Activated CD4-positive, alpha-beta T cell treated with anti-CD3 and anti-CD28 coated beads, Interleukin-2, amount 50 U/mL, for 24 hours (primary cell): Measurements from ENCODE around the gene ZNF526.
"Not testable (repeated sequence)": the region's sequence is repeated elsewhere in the genome, so short reads cannot be mapped to it uniquely, and the experiment has no call there.

Experiments used
- DNase-seq, 2 donors: peaks; one replicate each; pipeline ENCODE4 v3.0.0-alpha.2; 2020; ENCODE audit warnings: low read depth in 1 of 2, low spot score in 1 of 2

Gene ZNF526

DNA sequence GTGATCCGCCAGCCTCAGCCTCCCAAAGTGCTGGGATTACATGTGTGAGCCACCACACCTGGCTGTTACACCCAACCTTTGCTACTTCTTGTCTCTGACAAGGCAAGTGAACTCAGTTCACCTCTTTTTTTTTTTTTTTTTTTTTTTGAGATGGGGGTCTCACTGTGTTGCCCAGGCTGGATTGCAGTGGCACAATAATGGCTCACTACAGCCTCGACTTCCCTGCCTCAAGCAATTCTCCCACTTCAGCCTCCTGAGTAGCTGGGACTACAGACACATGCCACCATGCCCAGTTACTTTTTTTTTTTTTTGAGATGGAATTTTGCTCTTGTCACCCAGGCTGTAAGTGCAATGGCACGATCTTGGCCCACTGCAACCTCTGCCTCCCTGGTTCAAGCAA is 37.7 kb downstream of the ZNF526 start:
- not testable (repeated sequence) for DNase-seq

DNA sequence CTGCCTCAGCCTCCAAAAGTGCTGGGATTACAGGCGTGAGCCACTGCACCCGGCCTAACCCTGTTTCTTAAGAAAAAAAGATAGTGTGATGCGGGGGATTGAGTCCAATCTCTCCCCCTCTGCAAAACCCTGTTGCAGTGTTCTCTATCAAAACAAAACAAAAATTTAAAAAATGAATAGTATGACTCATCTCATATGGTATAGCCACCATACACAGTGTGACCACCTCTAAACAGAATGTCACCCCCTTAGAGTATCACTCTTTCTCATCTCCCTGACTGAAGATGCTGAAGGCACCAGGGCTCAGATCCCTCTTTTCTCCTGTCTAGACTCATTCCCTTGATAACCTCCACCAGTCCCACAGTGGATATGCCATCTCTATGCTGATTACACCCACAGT is 41.7 kb downstream of the ZNF526 start:
- DNase-seq = no peak

DNA sequence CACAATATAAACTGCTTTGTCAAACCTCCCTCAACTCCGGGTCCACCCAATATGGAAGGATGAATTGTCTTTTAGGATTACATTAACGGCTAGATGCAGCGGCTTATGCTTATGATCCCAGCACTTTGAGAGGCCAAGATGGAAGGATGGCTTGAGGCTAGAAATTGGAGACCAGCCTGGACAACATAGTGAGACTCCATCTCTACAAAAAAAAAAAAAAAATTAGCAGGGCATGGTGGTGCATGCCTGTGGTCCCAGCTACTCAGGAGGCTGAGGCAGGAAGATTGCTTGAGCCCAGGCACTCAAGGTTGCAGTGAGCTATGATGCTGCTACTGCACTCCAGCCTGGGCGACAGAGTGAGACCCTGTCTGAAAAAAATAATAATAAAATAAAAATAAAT is 46.0 kb downstream of the ZNF526 start:
- DNase-seq = not testable (repeated sequence)

DNA sequence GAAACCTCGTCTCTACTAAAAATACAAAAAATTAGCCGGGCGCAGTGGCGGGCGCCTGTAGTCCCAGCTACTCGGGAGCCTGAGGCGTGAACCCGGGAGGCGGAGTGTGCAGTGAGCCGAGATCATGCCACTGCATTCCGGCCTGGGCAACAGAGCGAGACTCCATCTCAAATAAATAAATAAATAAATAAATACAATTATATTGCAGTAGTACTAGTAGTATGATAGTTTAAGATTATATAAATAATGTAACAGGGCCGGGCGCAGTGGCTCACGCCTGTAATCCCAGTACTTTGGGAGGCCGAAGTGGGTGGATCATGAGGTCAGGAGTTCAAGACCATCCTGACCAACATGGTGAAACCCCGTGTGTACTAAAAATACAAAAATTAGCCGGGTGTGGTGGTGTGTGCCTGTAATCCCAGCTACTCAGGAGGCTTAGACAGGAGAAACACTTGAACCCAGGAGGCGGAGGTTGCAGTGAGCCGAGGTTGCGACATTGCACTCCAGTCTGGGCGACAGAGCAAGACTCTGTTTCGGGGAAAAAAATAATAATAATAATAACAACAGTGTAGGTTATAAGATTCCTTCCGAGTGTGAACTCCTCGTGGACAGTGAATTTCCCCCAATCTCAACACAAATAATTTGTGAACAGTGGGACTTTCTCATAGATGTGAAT is 47.0 kb downstream of the ZNF526 start:
- not testable (repeated sequence) for DNase-seq

DNA sequence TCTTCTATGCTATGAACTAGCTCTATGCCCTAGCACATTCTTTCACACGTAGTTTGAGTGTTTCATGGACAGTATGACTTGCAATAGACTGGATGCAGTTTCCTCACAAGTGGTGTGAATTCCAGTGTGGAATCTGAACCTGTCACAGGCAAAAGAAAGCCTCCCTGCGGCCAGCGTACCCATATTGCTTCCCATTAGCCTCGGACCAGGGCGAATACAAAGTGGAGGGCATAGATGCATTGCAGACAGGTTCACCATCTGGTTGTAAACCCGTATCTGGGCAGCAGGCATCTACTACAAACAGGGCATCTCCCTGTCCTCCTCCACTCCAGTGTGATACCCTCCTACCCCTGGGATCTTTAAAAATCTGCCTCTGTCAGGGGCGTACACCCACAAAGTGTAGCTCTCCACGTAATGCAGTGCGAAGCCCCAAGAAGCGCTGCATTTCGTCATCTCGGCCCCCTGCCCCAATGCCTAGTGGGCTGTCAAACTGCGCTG is 47.6 kb downstream of the ZNF526 start:
- no peak for DNase-seq

DNA sequence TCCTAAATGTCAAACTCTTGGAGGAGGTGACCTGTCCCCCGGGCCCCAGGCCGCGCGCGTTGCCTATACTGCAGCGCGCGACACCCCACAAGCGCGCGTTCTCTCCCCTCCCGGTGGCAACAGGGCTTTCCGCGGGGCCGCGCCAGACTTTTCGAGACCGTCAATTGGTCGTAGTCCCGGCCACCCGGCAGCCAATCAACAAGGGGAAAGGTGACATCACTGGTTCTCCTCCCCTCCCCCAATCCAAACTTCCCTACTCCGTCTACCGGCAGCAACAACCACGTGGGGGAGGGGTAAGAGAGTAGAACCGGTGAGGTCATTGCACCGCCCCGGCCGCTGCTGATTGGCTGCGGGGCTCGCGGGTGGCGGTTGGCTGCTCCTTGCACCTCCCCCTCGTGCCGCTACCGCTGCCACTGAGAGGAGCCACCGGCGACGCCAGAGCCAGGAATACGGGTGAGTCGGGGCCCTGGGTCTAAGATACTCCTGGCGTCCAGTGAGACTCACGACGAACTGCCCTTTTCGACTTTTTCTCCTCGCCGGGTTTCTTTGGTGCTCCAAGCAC is 48.1 kb downstream of the ZNF526 start:
- peak in 1 of 2 donors; percentile 100 for DNase-seq

DNA sequence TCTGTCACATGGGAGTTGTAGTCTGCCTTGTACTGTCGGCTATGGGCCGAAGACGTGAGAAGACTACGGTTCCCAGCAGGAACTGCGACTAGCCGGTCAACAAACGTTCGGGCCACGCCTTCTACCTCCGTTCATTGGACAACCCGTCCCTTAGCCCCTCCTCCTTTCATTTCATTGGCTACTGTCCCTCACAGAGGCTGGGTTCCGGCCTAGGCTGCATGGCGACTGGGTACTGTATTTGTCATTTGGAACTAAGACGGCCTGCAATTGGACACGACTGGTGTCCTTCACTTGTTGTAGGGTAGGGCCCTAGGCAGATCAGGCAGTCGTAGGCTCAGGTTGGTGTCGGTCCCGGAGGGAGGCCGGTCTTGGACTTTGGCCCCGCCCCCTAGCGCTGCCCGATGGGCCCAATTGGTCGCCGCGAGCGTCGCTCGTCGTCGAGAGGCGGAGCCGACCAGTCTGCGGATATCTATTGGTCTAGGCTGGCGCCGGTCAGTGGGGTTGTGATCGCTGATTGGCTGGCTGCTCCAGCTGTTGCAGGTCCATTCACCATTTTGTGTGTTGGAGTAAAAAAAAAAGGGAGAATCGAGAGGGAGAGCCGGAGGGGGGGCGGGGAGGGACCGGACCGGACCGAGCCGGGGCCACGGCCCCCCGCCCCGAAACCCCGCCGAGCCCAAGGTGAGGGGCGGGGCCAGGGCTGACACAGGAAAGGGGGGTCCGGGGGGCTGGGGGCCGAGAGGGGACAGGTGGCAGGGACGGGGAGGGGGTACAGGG is 48.8 kb downstream of the ZNF526 start, which contains the start of gene CIC:
Gene CIC (plus strand): TSS at position 549 of the 774 bp plus-strand sequence. CDS start 2,532 bp downstream, outside the sequence.
- DNase-seq = peak; percentile 96 to 99

DNA sequence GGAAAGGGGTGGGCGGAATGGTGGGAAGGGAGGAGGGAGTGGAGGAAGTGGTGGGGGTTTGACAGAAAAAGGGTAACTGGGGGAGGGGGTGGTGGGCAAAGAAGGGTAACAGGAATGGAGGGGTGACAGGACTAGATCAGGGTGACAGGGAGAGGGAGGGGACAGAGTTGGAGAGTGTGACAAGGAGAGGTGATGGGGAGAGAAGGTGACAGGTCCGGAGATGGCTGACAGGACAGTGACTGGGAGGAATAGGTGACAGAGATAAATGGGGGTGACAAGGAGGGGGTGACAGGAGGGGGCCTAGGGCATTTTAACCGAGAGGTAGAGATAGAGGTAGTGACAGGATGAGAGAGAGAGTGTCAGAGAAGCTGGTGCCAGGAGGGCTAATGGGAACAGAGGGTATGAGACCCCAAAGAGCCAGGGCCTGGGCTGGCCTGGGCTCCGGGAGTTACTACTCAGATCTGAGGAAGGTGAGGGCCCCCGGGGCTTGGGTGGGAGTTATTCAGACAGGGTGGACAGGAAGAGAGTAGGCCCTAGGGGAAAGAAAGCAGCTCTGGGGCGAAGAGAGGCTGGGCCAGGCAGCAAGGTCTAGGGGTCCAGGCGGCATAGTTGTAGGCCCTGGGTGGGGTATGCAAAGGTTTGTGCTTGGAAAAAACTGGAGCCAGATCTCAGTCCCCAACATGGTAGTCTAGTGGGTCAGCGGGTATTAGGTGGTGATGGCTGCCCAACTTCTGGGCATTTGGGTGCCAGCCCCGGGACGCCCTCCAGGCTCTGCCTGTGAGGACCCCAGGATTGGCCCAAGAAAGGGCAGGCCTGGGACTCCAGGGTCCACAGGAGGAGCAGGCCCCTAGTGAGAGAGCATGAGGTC is 49.6 kb downstream of the ZNF526 start:
- DNase-seq = no peak

DNA sequence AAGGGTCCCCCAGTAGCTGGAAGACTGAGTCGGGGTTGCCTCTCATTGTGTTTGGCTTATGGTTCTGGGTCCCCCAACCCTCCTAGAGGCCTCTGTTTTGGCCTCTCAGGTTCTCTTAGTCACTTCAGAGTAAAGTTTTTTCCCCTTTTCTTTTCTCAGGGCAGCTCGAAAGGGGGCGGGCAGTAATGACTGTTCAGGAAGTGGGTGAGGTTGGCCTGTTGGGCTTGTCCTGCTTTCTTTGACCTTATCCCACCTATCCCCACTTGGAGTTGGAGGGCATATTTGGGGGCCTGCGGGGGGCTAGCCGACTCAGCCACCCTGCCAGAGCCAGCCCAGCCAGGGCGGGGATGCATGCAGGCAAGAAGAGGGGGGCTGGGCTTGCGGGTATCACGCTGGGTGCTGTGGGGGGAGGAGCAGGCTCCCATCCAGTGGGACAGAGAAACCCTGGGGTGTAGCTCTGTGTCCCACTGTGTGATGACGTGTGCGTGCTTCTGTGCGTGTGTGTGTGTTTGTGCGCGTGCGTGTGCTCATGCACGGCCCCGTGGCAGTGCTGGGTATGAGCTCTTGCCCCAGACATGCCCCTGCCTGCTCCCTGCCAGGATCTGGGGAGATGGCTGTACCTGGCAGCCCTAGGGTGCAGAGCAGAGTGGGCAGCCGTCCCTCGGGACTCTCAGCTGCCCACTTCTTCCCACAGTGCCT is 50.4 kb downstream of the ZNF526 start:
- peak in 1 of 2 donors; percentile 54 for DNase-seq

DNA sequence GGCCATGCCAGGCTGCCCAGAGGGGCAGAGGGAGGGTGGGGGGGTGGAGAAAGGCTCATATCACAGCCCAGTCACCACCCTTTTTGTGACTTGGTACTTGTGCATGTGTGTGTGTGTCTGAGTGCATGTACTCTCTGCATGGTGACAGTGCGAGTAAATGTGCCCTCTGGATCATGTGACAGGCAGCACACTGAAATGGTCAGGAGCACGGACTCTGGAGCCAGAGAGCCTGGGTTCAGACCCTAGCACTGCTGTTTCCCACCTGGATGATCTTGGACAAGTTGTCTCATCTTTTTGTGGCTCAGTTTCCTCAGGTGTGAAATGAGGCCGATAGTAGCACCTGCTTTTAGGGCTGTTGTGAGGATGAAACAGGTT is 50.9 kb downstream of the ZNF526 start:
- no peak for DNase-seq

DNA sequence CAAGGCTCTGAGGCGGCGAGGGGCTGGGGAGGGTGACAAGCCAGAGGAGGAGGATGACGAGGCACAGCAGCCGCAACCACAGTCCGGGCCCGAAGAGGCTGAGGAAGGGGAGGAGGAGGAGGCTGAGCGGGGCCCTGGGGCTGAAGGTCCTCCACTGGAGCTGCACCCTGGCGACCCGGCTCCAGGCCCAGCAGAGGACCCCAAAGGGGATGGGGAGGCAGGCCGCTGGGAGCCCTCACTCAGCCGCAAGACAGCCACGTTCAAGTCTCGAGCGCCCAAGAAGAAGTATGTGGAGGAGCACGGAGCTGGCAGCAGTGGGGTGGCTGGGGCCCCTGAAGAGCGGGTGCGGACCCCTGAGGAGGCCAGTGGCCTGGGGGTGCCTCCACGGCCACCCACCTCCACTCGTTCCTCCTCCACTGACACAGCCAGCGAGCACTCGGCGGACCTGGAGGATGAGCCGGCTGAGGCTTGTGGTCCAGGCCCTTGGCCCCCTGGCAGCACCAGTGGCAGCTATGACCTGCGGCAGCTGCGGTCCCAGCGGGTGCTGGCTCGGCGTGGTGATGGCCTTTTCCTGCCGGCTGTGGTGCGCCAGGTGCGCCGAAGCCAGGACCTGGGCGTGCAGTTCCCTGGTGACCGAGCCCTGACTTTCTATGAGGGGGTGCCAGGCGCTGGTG is 51.9 kb downstream of the ZNF526 start:
- no peak for DNase-seq

DNA sequence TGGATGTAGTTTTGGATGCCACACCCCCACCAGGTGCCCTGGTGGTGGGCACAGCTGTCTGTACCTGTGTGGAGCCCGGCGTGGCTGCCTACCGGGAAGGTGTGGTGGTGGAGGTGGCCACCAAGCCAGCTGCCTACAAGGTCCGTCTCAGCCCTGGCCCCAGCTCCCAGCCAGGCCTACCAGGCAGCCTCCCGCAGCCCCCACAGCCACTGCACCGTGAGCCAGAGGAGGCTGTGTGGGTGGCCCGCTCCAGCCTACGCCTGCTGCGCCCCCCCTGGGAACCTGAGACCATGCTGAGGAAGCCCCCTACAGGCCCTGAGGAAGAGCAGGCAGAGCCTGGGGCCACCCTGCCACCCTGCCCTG is 52.4 kb downstream of the ZNF526 start:
- DNase-seq = no peak

DNA sequence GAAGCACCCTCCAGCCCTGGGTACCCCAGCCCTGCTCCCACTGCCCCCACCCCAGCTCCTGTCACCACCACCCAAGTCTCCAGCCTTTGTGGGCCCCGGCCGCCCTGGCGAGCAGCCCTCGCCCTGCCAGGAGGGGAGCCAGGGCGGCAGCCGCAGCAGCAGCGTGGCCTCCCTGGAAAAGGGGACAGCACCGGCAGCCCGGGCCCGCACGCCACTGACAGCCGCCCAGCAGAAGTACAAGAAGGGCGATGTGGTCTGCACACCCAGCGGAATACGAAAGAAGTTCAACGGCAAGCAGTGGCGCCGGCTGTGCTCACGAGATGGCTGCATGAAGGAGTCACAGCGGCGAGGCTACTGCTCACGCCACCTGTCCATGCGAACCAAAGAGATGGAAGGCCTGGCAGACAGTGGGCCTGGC is 52.9 kb downstream of the ZNF526 start:
- DNase-seq = no peak

DNA sequence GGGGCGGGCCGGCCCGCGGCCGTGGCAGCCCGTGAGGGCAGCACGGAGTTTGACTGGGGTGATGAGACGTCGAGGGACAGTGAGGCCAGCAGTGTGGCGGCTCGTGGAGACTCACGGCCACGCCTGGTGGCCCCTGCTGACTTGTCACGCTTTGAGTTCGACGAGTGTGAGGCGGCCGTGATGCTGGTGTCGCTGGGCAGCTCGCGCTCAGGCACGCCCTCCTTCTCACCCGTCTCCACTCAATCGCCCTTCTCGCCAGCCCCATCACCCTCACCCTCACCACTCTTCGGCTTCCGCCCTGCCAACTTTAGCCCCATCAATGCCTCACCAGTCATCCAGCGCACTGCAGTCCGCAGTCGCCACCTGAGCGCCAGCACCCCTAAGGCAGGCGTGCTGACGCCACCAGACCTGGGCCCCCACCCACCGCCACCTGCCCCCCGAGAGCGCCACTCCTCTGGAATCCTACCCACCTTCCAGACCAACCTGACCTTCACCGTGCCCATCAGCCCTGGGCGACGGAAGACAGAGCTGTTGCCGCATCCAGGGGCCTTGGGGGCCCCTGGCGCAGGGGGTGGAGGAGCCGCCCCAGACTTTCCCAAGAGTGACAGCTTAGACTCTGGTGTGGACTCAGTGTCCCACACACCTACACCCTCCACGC is 53.4 kb downstream of the ZNF526 start:
- DNase-seq = no peak

DNA sequence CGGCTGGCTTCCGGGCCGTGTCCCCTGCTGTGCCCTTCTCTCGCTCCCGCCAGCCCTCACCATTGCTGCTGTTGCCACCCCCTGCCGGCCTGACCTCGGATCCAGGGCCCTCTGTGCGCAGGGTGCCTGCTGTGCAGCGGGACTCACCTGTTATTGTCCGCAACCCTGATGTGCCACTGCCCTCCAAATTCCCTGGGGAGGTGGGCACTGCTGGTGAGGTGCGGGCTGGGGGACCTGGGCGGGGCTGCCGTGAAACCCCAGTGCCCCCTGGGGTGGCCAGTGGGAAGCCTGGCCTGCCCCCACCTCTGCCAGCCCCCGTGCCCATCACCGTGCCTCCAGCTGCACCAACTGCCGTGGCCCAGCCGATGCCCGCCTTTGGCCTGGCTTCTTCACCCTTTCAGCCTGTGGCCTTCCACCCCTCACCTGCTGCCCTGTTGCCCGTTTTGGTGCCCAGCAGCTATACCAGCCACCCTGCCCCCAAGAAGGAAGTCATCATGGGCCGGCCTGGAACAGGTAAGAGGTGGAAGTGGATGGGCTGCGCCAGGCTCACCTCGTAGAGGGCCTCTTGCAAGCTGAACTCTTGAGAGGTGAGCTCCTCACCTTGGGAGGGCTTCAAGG is 54.1 kb downstream of the ZNF526 start:
- no peak for DNase-seq

DNA sequence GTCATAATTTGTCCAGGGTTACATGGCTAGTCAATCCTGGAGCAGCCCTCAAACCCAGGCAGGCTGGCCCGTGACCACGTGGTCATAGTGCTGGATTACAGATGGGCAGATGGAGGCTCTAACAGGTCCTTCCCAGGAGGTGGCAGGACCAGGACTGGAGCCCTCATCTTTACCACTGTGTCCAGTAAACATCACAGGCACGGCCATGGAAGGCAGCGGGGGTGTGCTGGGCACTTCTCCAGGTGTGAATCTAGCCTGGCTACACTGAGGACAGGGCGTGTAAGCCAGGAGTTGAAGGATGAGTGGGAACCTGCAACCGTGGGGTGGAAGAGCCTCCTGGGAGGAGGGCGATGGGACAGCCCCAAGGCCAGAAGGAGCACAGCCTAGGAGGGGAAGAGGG is 55.0 kb downstream of the ZNF526 start:
- no peak for DNase-seq

DNA sequence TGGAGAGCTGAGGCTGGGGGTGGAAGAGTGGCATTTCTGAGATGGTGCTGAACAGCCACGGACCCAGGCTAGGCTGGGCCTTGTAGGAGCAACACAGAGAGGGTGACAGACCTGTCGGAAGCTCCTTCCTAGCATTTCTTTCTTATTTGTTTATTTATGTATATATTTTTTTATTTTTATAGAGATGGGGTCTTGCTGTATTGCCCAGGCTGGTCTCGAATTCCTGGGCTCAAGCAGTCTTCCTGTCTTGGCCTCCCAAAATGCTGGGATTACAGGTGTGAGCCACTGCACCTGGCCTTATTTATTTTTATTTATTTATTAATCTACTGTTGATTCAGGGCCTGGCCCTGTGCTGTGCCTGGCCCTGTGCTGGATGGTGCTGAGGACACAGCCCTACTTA is 55.4 kb downstream of the ZNF526 start:
- DNase-seq = no peak

DNA sequence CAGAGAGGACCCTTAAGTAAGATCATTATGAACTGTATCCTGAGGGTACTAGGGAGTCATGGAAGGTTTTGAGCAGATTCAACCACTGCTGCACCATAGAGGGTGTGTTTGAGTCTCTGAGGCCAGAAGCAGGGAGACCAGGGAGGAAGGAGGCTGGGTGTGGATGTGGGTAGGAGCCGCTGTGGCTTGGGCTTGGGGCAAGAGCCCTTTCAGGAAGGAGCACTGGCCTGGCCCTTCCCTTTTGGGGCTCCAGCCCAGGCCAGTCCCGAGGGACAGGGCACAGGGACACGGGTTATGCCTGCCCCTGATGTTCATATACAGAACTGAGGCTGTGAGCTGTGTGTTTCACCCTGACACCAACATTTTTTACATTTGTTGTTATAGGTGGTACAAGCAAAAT is 56.2 kb downstream of the ZNF526 start:
- no peak for DNase-seq

DNA sequence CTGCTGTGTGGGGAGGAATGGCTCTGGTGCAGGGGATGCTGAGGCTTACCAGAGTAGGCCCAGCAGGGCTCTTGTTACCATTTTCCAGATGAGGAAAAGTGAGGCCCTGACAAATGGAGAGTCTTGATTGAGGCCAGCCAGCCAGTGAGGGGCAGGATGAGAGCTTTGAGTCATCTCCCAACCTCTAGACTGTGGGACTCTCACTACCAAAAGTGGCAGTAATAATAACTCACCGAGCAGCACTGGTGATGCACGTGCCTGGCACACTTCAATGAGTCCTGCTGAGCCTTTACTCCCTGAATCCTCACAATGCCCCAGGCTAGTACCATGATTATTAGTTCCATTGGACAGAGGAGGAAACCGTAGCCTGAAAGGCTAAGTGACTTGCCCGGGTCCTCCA is 56.7 kb downstream of the ZNF526 start:
- no peak for DNase-seq
